GM12891 (cell line): ENCODE results near the gene ESRRB.

Source experiments
- POLR2A ChIP-seq: IDR thresholded peaks from 2 replicates; pipeline ENCODE4 v1.6.1; 2011; ENCODE audit warnings: low read depth, low read length, control low read depth
- POU2F2 ChIP-seq: IDR thresholded peaks from 2 replicates; pipeline ENCODE4 v1.6.1; 2011; ENCODE audit warnings: low read depth, mild to moderate bottlenecking, control low read depth, low read length, moderate library complexity
- TAF1 ChIP-seq: IDR thresholded peaks from 2 replicates; pipeline ENCODE4 v1.6.1; 2011; ENCODE audit warnings: low read depth, low read length, control low read depth

DNA sequence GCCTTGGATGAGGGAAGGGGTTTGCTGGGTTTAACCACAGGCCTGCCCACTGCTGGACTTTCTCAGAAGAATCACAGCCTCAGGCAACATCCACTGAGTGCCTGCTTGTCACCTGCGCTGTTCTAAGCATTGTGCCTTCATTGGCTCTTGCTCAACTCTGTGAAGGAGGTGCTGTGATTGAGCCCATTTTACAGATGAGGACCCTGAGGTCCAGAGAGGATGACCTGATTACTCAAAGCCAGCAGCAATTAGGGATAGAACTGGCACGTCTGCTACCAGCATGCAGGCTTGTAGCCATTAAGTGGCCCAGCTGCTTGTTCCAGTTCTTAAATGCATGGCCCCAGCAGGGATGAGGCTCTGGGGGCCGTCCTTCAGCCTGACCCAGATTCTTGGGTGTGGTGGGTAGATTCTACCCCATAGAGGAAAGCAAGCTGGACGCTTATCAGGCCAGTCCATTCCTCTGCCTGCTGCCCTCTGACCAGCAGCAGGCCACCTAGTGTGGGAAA, 54.6 kb downstream of the ESRRB start:
- TF ChIP-seq POLR2A, result no peak
- no peak for TF ChIP-seq TAF1
- no peak for TF ChIP-seq POU2F2
